GM23338 (cell line): Measurements from ENCODE around the gene C15orf40.

Source experiments
- EZH2 ChIP-seq: fragments of 200-600 bp; sonication (generic); IDR thresholded peaks from one replicate; pipeline ENCODE4 v1.8.0; 2017; ENCODE audit warnings: antibody characterized with exemption, mild to moderate bottlenecking, low read depth; ENCODE audit not compliant: unreplicated experiment
- TF ChIP-seq, protein P1 (sequence below), 2 experiments: fragments of 200-600 bp in 1 of 2; sonication (generic) in 1 of 2; conservative IDR thresholded peaks; 2 replicates each; pipeline versions ENCODE4 v1.5.1 to v1.6.1; 2016 to 2017; ENCODE audit warnings: antibody characterized with exemption in 2 of 2, low read depth in 2 of 2, mild to moderate bottlenecking in 2 of 2, moderate library complexity in 1 of 2

DNA sequence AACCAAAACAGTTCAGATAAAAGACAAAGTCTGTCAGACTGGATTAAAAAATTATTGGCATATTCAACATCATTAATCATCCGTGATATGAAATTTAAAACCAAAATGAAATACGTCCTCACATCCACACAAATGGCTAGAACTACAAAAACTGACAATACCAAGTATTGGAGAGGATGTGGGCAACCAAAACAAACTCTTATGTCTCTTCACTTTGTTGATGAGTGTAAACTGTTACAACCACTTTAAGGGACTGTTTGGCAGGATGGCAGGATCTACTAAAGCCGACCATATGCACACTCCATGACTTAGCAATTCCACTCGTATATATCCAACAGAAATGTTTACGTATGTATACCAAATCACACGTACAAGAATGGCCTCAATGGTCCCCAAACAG lies 24.8 kb upstream of the C15orf40 start:
- TF ChIP-seq, protein P1, sequence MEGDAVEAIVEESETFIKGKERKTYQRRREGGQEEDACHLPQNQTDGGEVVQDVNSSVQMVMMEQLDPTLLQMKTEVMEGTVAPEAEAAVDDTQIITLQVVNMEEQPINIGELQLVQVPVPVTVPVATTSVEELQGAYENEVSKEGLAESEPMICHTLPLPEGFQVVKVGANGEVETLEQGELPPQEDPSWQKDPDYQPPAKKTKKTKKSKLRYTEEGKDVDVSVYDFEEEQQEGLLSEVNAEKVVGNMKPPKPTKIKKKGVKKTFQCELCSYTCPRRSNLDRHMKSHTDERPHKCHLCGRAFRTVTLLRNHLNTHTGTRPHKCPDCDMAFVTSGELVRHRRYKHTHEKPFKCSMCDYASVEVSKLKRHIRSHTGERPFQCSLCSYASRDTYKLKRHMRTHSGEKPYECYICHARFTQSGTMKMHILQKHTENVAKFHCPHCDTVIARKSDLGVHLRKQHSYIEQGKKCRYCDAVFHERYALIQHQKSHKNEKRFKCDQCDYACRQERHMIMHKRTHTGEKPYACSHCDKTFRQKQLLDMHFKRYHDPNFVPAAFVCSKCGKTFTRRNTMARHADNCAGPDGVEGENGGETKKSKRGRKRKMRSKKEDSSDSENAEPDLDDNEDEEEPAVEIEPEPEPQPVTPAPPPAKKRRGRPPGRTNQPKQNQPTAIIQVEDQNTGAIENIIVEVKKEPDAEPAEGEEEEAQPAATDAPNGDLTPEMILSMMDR (conservative IDR thresholded peaks at IDR 0.05; ENCODE audit: low read depth in 2 of 2), result no peak
- TF ChIP-seq EZH2, result no peak
